Neural cell (in vitro differentiated cells): Measurements from ENCODE around the gene CNIH3. TPM values are rescaled to one million over a fixed set of nuclear protein-coding genes. Genes with fewer than 3 reads are reported as not detected.

Experiments
- H2AFZ ChIP-seq: fragments of 200-600, 300-800 bp; sonication (generic), shearing (Covaris generic); 2 replicates; pipeline ENCODE4 v1.6.0; 2014; ENCODE audit warnings: low read depth, mild to moderate bottlenecking, antibody characterized with exemption, low read length, moderate library complexity
- H3F3A ChIP-seq: fragments of 200-600 bp; shearing (Covaris generic); 2 replicates; pipeline ENCODE4 v1.6.1; 2016; ENCODE audit warnings: mild to moderate bottlenecking, moderate library complexity, mixed read lengths, antibody characterized with exemption, low read length; ENCODE audit not compliant: insufficient read depth, poor library complexity, severe bottlenecking
- H3K27ac ChIP-seq: fragments of 200-600, 300-800 bp; sonication (generic), shearing (Covaris generic); 2 replicates; pipeline ENCODE4 v1.5.1; 2014; ENCODE audit warnings: mild to moderate bottlenecking, low read length, moderate library complexity
- H3K27me3 ChIP-seq: fragments of 300-800, 200-600 bp; sonication (generic), shearing (Covaris generic); 2 replicates; pipeline ENCODE4 v1.6.0; 2014; ENCODE audit warnings: mild to moderate bottlenecking, low read depth, low read length, moderate library complexity; ENCODE audit not compliant: insufficient read depth
- H3K36me3 ChIP-seq: fragments of 300-800, 200-600 bp; sonication (generic), shearing (Covaris generic); 2 replicates; pipeline ENCODE4 v1.5.1; 2014; ENCODE audit warnings: mild to moderate bottlenecking, antibody characterized with exemption, low read length, moderate library complexity; ENCODE audit not compliant: insufficient read depth
- H3K4me2 ChIP-seq: fragments of 300-800, 200-600 bp; sonication (generic), shearing (Covaris generic); 2 replicates; pipeline ENCODE4 v1.6.0; 2014; ENCODE audit warnings: mild to moderate bottlenecking, low read length
- H3K4me3 ChIP-seq: fragments of 300-800, 200-600 bp; sonication (generic), shearing (Covaris generic); 2 replicates; pipeline ENCODE4 v1.5.1; 2014; ENCODE audit warnings: mild to moderate bottlenecking, low read length, moderate library complexity
- H3K79me2 ChIP-seq: fragments of 200-600 bp; shearing (Covaris generic); replicated peaks from 2 replicates; pipeline ENCODE4 v1.6.0; 2014; ENCODE audit warnings: mild to moderate bottlenecking, low read length, moderate library complexity; ENCODE audit not compliant: insufficient read depth
- H3K9ac ChIP-seq: fragments of 300-800, 200-600 bp; sonication (generic), shearing (Covaris generic); 2 replicates; pipeline ENCODE4 v1.6.1; 2016; ENCODE audit warnings: mild to moderate bottlenecking, low read length, mixed read lengths
- H3K9me2 ChIP-seq: fragments of 200-600 bp; shearing (Covaris generic); 2 replicates; pipeline ENCODE4 v1.6.1; 2016; ENCODE audit warnings: mild to moderate bottlenecking, low read length, mixed read lengths; ENCODE audit not compliant: insufficient read depth
- H3K9me3 ChIP-seq: fragments of 200-600, 300-800 bp; sonication (generic), shearing (Covaris generic); 2 replicates; pipeline ENCODE4 v1.6.1; 2016; ENCODE audit warnings: mild to moderate bottlenecking, mixed run types, low read length, moderate library complexity, mixed read lengths
- H4K20me1 ChIP-seq: fragments of 200-600 bp; shearing (Covaris generic); 2 replicates; pipeline ENCODE4 v1.6.1; 2016; ENCODE audit warnings: mild to moderate bottlenecking, mixed run types; ENCODE audit not compliant: insufficient read depth
- CTCF ChIP-seq: fragments of 450-650 bp; IDR thresholded peaks from 2 replicates; pipeline ENCODE4 v1.5.1; 2014; ENCODE audit warnings: antibody characterized with exemption, mild to moderate bottlenecking, moderate library complexity; ENCODE audit not compliant: poor library complexity, severe bottlenecking
- EP300 ChIP-seq: fragments of 450-650 bp; conservative IDR thresholded peaks from 2 replicates; pipeline ENCODE4 v1.6.1; 2014; ENCODE audit warnings: antibody characterized with exemption, mild to moderate bottlenecking, moderate library complexity; ENCODE audit not compliant: poor library complexity, severe bottlenecking
- EZH2 ChIP-seq: fragments of 200-600, 300-800 bp; shearing (Covaris generic), sonication (generic); IDR thresholded peaks from 2 replicates; pipeline ENCODE4 v1.6.1; 2014; ENCODE audit warnings: antibody characterized with exemption, low read length, borderline replicate concordance, mild to moderate bottlenecking; ENCODE audit not compliant: insufficient read depth, poor library complexity, severe bottlenecking
- MXI1 ChIP-seq: fragments of 450-650 bp; conservative IDR thresholded peaks from 2 replicates; pipeline ENCODE4 v1.6.1; 2014; ENCODE audit warnings: antibody characterized with exemption, mild to moderate bottlenecking; ENCODE audit not compliant: poor library complexity, severe bottlenecking
- POLR2AphosphoS5 ChIP-seq: IDR thresholded peaks from 2 replicates; pipeline ENCODE4 v1.6.1; 2012
- RAD21 ChIP-seq: fragments of 450-650 bp; conservative IDR thresholded peaks from 2 replicates; pipeline ENCODE4 v1.6.1; 2014; ENCODE audit warnings: antibody characterized with exemption, mild to moderate bottlenecking, moderate library complexity
- REST ChIP-seq: IDR thresholded peaks from 2 replicates; pipeline ENCODE4 v1.6.1; 2012; ENCODE audit warnings: borderline replicate concordance
- SMC3 ChIP-seq: fragments of 450-650 bp; conservative IDR thresholded peaks from 2 replicates; pipeline ENCODE4 v1.6.1; 2014; ENCODE audit warnings: antibody characterized with exemption, mild to moderate bottlenecking, moderate library complexity; ENCODE audit not compliant: poor library complexity
- TAF1 ChIP-seq: IDR thresholded peaks from 2 replicates; pipeline ENCODE4 v1.6.1; 2012; ENCODE audit warnings: low read depth
- polyA plus RNA-seq: library from polyadenylated mRNA; depleted of rRNA; stranded (reverse); fragments of >200 nt; gene quantifications from 2 replicates; pipeline ENCODE4 v1.2.3, GENCODE V29; 2014

The CNIH3 gene
- polyA plus RNA-seq, 1 donor from 2014 or later = 9.3 TPM

GRCh38 chr1:224753491-224753890, 137.4 kb downstream of the CNIH3 start:
- TF ChIP-seq TAF1 (no peak), SMC3 (no peak), REST (no peak), RAD21 (no peak), EZH2 (no peak), EP300 (no peak), POLR2AphosphoS5 (no peak), CTCF (no peak), MXI1 (no peak)
- no peak overlapping the region for H3K9ac ChIP-seq
- H3F3A ChIP-seq = no peaks in the 10 kb centered on the region
- H3K79me2 ChIP-seq = no peaks in the 10 kb centered on the region
- H3K4me3 ChIP-seq = no peak overlapping the region
- H3K27ac ChIP-seq = no peak overlapping the region
- H3K27me3 ChIP-seq = no peaks in the 10 kb centered on the region
- no peaks in the 10 kb centered on the region for H3K36me3 ChIP-seq
- no peak overlapping the region for H2AFZ ChIP-seq
- H4K20me1 ChIP-seq = no peaks in the 10 kb centered on the region
- H3K4me2 ChIP-seq = no peak overlapping the region
- H3K9me3 ChIP-seq = no peaks in the 10 kb centered on the region
- H3K9me2 ChIP-seq = no peaks in the 10 kb centered on the region

GRCh38 chr1:224755586-224755985, 139.5 kb downstream of the CNIH3 start:
- Histone ChIP-seq H3K27me3 (no peaks in the 10 kb centered on the region), H3K9me2 (no peaks in the 10 kb centered on the region), H4K20me1 (no peaks in the 10 kb centered on the region), H3F3A (no peaks in the 10 kb centered on the region), H3K4me3 (no peak overlapping the region), H3K79me2 (no peaks in the 10 kb centered on the region), H2AFZ (no peak overlapping the region), H3K9ac (no peak overlapping the region), H3K4me2 (no peak overlapping the region), H3K27ac (no peak overlapping the region), H3K36me3 (no peaks in the 10 kb centered on the region), H3K9me3 (no peaks in the 10 kb centered on the region)
- TF ChIP-seq SMC3 = no peak
- no peak for TF ChIP-seq REST
- no peak for TF ChIP-seq TAF1
- no peak for TF ChIP-seq MXI1
- no peak for TF ChIP-seq CTCF
- no peak for TF ChIP-seq EZH2
- TF ChIP-seq POLR2AphosphoS5 = no peak
- no peak for TF ChIP-seq RAD21
- no peak for TF ChIP-seq EP300
